ENCODE measurements around the gene CASK. TPM values are rescaled to one million over a fixed set of nuclear protein-coding genes. Genes with fewer than 3 reads are reported as not detected.

CASK gene
- total and polyA plus RNA-seq, 10 donors: 4.7 to 63.7 (median 42.8) TPM

DNA sequence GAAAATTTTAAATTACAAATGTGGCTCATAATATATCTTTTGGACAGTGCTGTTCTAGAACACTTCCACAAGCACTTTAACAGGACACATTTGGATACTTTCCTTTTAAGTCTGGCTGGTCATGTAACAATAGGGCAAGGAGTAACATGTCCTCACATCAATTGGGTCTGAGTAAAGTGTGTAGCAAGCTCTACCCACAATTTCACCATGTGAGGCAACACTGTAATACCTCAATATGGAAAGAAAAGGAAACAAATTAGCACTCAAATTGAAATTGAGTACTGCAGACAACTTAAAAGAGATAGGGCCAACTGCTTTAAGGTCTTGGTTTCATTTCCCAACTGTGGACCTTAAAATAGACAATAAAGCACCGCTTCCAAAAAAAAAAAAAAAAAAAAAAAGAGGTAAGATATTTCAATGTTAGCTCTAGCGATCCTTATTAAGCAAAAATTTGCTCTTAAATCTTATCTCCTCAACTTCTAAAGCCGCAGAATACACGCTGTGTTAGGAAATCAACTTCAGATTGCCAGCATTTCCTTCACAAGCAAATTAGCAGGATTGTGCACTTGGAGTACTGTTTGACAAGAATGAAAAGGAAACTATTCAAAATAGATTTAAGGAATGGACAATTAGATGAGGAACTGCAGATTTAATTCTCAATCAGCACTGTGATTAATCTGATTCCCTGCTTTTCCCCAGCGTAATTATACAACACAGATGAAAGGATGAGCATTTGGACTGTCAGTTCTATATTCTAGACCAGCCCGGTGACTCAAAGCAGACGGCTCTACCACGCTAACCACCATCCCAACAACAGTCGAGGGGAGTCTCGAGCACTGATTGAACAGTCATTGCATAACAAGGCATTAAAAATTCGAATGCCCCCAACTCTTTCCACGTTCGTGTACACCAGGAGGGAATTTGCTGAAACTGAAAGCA lies 1.6 kb downstream of the CASK start:
- Histone ChIP-seq H3K4me3 (peak overlapping the region; percentile 41 to 79 (median 54)), H3K4me1 (peaks cover 0 to 40% (median 9%) of the 10 kb centered on the region in 6 donors), H3K36me3 (no peaks in the 10 kb centered on the region), H3K27me3 (replicated peaks in 1 of 7) (no peaks in the 10 kb centered on the region), H3K27ac (peak overlapping the region in 6 of 8 donors; percentile 62 to 88 (median 84)), H3K9me3 (no peaks in the 10 kb centered on the region)
- no peak for DNase-seq
- 1 to 32% (median 2%) methylated on average over 13 of the region's 13 CpGs for whole genome bisulfite sequencing, 5 donors
- TF ChIP-seq, protein P1, sequence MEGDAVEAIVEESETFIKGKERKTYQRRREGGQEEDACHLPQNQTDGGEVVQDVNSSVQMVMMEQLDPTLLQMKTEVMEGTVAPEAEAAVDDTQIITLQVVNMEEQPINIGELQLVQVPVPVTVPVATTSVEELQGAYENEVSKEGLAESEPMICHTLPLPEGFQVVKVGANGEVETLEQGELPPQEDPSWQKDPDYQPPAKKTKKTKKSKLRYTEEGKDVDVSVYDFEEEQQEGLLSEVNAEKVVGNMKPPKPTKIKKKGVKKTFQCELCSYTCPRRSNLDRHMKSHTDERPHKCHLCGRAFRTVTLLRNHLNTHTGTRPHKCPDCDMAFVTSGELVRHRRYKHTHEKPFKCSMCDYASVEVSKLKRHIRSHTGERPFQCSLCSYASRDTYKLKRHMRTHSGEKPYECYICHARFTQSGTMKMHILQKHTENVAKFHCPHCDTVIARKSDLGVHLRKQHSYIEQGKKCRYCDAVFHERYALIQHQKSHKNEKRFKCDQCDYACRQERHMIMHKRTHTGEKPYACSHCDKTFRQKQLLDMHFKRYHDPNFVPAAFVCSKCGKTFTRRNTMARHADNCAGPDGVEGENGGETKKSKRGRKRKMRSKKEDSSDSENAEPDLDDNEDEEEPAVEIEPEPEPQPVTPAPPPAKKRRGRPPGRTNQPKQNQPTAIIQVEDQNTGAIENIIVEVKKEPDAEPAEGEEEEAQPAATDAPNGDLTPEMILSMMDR (IDR thresholded peaks at IDR 0.05 in 8 of 11, conservative IDR thresholded peaks at IDR 0.05 in 3 of 11): no peak
- TF ChIP-seq POLR2AphosphoS5 (IDR thresholded peaks at IDR 0.05) (no peak), POLR2A (IDR thresholded peaks at IDR 0.05) (no peak)
- intact Hi-C loops (cut with DNase I; ENCODE audit: low total_unique reads): no loop called here

DNA sequence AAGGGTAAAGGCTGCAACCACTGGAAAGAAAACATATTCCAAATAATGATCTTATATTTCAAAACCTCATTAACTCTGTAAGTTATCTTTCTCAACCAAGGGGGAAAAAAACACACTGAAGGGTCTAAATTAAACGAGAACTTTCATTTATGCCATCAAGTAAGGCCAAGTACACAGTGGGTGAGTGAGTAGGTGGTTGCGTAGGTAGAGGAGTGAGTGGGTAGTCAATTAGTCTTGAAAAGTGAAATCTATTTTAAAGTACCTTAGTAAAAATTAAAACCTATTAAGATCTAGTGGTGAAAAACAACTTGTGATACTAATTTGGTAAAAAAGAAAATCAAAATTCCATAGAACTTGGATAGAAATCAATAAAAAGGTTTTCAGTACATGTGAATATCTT lies 3.5 kb downstream of the CASK start:
- intact Hi-C loops (cut with DNase I; ENCODE audit: low total_unique reads): no loop called here
- no peak for TF ChIP-seq POLR2AphosphoS5 (IDR thresholded peaks at IDR 0.05)
- H3K4me1 ChIP-seq: peaks cover 0 to 40% (median 9%) of the 10 kb centered on the region in 6 donors
- H3K36me3 ChIP-seq: no peaks in the 10 kb centered on the region
- no peaks in the 10 kb centered on the region for H3K9me3 ChIP-seq
- 76 to 84% (median 82%) methylated on average over 2 of the region's 2 CpGs for WGBS, 5 donors
- no peak overlapping the region for H3K27ac ChIP-seq
- no peak overlapping the region for H3K4me3 ChIP-seq
- no peaks in the 10 kb centered on the region for H3K27me3 ChIP-seq (replicated peaks in 1 of 7)
- no peak for DNase-seq

DNA sequence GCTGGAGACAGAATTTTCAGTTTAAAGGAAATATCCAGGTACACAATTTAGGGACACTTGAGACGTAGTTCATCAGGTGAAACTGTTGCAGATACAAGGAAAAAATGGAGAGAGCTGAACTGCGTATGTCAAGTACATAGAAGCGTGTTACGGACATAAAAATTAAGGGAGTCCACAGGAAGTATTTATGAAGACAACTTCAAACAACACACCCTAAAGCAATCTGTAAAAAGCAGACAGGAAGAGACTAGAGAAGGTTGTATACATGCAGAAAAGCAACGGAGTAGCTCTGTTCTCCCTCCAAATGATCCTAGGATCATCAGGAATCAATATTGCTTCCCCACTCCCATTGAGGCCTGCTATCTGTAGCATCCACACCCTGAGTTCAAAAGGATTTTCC lies 5.8 kb downstream of the CASK start:
- TF ChIP-seq, protein P1 (IDR thresholded peaks at IDR 0.05 in 8 of 11, conservative IDR thresholded peaks at IDR 0.05 in 3 of 11): no peak
- TF ChIP-seq POLR2AphosphoS5 (IDR thresholded peaks at IDR 0.05) (no peak), POLR2A (IDR thresholded peaks at IDR 0.05) (no peak)
- H3K4me3 ChIP-seq: peak overlapping the region in 1 of 8 donors; percentile 16
- H3K36me3 ChIP-seq: no peaks in the 10 kb centered on the region
- H3K4me1 ChIP-seq: peaks cover 0 to 40% (median 8%) of the 10 kb centered on the region in 6 donors
- 47 to 73% (median 64%) methylated on average over 5 of the region's 5 CpGs for WGBS, 5 donors
- DNase-seq: no peak
- H3K27ac ChIP-seq: peak overlapping the region in 5 of 8 donors; percentile 8 to 58 (median 23)
- no peaks in the 10 kb centered on the region for H3K27me3 ChIP-seq (replicated peaks in 1 of 7)
- H3K9me3 ChIP-seq: no peaks in the 10 kb centered on the region
- intact Hi-C loops (cut with DNase I; ENCODE audit: low total_unique reads): no loop called here

DNA sequence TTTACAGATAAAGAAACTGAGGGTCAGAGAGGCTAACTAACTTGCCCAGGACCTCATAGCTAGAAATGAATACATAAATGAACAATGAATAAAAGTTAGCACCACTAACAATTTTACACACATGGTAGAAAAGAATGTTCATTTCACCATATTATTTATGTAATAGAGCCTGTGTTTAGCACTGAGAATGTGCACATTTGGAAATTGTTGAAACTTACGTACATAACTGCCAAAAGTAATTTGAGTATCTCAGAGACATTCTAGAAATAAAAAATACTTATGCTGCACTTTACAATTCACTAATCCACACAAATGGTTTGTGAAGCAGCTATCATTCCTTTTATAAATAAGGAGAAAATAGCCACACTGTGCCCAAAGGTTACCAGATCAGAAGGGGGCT lies 9.9 kb downstream of the CASK start:
- Histone ChIP-seq H3K27ac (no peak overlapping the region), H3K36me3 (no peaks in the 10 kb centered on the region), H3K4me3 (no peak overlapping the region), H3K9me3 (no peaks in the 10 kb centered on the region), H3K4me1 (peaks cover 0 to 5% (median 2%) of the 10 kb centered on the region in 6 donors), H3K27me3 (replicated peaks in 1 of 7) (no peaks in the 10 kb centered on the region)
- TF ChIP-seq POLR2AphosphoS5 (IDR thresholded peaks at IDR 0.05) (no peak), POLR2A (IDR thresholded peaks at IDR 0.05) (no peak)
- TF ChIP-seq, protein P1 (IDR thresholded peaks at IDR 0.05 in 8 of 11, conservative IDR thresholded peaks at IDR 0.05 in 3 of 11): no peak
- intact Hi-C loops (cut with DNase I; ENCODE audit: low total_unique reads): no loop called here
- WGBS, 5 donors: 89 to 95% (median 94%) methylated on average over 1 of the region's 1 CpG
- no peak for DNase-seq
